Suprapubic skin (tissue), 4 donors: ENCODE measurements around the gene SELE.

Experiments used
- POLR2A ChIP-seq, 2 donors: fragments of 450-650 bp; IDR thresholded peaks; one replicate each; pipeline ENCODE4 v1.6.1; 2017; ENCODE audit warnings: antibody characterized with exemption in 2 of 2, mild to moderate bottlenecking in 2 of 2, moderate library complexity in 2 of 2
- POLR2AphosphoS5 ChIP-seq, 3 donors: sonication (generic); formaldehyde crosslinking; IDR thresholded peaks; one replicate each; pipeline ENCODE4 v1.6.1; 2017; ENCODE audit warnings: antibody characterized with exemption in 3 of 3
- TF ChIP-seq, protein P1 (sequence below), 2 donors: fragments of 200-600 bp in 1 of 2; fragments of 450-650 bp in 1 of 2; sonication (generic) in 1 of 2; IDR thresholded peaks; one replicate each; pipeline ENCODE4 v1.5.1; 2016 to 2019; ENCODE audit warnings: antibody characterized with exemption in 2 of 2, mild to moderate bottlenecking in 1 of 2, moderate library complexity in 1 of 2

DNA sequence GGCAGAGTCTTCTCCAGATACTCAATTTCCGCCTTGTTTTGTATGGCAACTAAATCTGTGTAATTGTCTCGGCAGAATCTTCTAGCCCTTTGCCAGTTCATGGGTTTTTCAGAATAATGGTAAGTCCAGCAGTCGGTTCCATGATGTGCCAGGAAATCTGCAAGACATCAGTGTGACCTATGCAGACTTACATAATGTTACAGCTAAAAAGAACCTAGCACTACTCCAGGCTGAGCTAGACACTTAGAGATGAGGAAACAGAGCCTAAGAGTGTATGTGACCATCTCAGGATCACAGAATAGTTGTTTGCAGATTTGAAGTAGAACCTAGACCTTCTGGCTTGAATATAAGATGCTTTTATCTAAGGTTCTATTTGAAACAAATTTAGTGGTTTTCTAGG is 25.2 kb downstream of the SELE start:
- no peak for TF ChIP-seq POLR2AphosphoS5 (IDR thresholded peaks at IDR 0.05)
- TF ChIP-seq, protein P1, sequence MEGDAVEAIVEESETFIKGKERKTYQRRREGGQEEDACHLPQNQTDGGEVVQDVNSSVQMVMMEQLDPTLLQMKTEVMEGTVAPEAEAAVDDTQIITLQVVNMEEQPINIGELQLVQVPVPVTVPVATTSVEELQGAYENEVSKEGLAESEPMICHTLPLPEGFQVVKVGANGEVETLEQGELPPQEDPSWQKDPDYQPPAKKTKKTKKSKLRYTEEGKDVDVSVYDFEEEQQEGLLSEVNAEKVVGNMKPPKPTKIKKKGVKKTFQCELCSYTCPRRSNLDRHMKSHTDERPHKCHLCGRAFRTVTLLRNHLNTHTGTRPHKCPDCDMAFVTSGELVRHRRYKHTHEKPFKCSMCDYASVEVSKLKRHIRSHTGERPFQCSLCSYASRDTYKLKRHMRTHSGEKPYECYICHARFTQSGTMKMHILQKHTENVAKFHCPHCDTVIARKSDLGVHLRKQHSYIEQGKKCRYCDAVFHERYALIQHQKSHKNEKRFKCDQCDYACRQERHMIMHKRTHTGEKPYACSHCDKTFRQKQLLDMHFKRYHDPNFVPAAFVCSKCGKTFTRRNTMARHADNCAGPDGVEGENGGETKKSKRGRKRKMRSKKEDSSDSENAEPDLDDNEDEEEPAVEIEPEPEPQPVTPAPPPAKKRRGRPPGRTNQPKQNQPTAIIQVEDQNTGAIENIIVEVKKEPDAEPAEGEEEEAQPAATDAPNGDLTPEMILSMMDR (IDR thresholded peaks at IDR 0.05): no peak
- TF ChIP-seq POLR2A (IDR thresholded peaks at IDR 0.05): no peak
